Activated T-cell treated with anti-CD3 and anti-CD28 coated beads for 24 hours (primary cell): ENCODE measurements around the gene MS4A15.

Experiments
- DNase-seq: peaks from one replicate; pipeline ENCODE4 v3.0.0-alpha.2; 2020; ENCODE audit warnings: low read depth

The MS4A15 gene

GRCh38 chr11:60777572-60777971 is 20.9 kb downstream of the MS4A15 start:
- no peak for DNase-seq

- DNase-seq: no peak
These were observed 23.4 kb downstream of the MS4A15 start for GRCh38 chr11:60780065-60780464.

DNA sequence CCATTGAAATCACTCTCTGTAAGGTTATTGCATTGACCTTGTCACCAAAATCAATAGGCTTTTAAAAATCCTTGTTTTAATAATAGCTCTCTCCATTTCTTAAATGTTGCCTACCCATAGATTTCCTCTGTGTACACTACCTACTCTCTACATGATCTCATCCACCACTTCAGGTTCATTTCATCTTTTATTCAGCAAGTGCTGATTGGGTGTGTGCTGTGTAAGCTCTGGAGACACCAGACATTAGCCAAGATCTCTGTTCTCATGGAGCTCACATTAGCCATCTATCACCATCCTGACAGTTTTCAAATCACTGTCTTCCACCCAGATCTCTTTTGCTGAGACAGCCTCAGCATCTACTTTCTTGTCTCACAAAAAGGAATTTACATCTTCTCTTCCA is 24.1 kb downstream of the MS4A15 start:
- no peak for DNase-seq

- DNase-seq: no peak
These were observed 24.8 kb downstream of the MS4A15 start for GRCh38 chr11:60781286-60781980.

DNA sequence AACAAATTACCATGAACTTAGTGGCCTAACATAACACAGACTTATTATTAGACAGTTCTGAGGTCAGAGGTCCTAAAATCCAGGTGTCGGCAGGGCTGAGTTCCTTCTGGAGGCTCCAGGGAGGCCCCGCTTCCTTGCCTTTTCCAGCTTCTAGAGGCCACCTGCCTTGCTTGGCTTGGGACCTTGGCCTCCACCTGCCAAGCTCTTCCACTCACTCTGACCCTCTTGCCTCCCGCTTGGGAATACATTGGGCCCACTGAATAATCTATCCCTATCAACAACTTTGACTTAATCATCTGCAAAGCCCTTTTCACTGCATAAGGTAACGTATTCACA is 25.3 kb downstream of the MS4A15 start:
- DNase-seq: no peak

DNA sequence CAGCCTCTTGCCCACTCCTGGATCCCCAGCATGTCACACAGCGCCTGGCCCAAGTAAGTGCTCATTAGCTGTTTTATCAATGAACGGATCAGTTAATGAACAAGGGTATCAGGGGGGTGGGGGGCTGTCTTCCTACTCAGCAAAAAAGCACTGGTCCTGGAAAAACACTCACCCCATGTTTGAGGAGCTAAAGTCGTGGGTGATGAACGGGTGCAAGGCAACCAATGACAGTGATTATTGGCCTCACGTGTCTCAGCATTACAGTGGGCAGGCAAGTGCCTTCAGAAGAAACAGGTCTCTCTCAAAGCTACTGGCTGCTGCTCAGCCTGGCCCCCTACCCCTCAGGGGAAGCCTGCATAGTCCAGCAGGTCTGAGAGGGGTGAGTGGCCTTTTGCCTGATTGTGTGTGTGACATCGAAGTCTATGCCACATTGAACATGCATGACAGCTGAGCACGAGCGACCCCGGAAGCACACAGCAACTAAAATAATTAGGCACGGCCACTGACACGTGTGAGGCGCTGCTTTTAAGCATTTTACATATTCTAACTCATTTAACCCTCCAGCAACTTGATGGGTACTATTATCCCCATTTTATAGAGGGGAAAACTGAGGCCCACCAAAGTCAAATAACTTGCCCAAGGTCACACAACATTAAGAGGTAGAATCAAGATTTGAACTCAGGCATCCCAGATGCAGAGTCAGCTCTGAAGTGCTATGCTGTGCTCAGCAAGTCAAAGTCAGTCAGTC is 25.9 kb downstream of the MS4A15 start:
- DNase-seq: no peak

DNA sequence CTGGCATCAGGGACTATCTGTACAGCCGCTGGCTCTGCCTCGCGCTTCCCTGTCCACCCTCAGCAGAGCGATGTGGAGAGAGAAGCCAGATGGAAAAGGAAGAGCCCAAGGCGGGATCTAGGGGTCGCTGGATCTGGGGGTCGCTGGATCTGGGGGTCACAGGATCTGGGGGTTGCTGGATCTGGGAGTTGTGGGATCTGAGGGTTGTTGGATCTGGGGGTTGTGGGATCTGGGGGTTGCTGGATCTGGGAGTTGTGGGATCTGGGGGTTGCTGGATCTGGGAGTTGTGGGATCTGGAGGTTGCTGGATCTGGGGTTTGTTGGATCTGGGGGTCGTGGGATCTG is 26.4 kb downstream of the MS4A15 start:
- no peak for DNase-seq

DNA sequence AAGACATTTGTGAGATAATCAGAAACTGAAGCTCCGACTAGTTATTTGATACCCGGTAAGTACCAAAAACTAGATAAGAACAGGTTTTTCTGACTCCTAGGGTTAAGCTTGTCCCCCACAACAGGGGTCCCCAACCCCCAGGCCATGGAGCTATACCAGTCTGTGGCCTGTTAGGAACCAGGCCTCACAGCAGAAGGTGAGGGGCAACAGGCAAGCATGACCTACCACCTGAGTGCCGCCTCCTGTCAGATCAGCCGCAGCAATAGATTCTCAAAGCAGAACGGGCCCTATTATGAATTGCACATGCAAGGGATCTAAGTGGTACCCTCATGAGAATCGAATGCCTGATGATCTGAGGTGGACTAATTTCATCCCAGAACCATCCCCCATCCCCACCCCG is 27.2 kb downstream of the MS4A15 start:
- DNase-seq: no peak

GRCh38 chr11:60785136-60785535 is 28.5 kb downstream of the MS4A15 start, which contains the start of gene MS4A10:
Gene MS4A10 (plus strand): TSS chr11:60785333. CDS start chr11:60790336, 5,003 bp downstream.
- DNase-seq: no peak

DNA sequence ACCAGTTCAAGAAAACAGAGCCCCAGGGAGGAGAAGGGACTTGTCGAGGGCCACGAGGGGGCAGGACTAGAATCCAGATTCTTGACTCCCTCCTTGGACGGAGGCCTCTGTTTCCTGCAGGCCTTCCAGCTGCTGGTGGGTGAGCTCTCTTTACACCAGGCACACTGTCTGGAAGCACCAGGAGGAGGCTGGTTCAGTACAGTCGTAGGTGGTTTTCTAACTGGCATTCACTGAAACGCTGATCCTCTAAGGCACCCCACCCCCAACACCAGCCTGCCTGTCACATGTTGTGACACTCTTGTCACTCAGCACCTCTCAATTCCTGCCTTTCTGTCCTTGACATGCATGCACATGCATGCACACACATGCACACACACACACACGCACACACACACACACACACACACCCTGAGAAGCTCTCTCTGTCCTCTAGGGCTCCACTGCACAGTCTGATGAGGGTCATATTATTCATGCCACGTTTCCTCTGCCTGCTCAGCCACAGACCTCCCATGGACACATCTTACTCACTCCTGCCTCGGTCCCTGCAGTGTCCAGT is 29.2 kb downstream of the MS4A15 start:
- no peak for DNase-seq

GRCh38 chr11:60786811-60787567 is 30.3 kb downstream of the MS4A15 start:
- DNase-seq: no peak

GRCh38 chr11:60788401-60789125 is 31.9 kb downstream of the MS4A15 start:
- no peak for DNase-seq

GRCh38 chr11:60790726-60791125 is 34.1 kb downstream of the MS4A15 start:
- DNase-seq: no peak

DNA sequence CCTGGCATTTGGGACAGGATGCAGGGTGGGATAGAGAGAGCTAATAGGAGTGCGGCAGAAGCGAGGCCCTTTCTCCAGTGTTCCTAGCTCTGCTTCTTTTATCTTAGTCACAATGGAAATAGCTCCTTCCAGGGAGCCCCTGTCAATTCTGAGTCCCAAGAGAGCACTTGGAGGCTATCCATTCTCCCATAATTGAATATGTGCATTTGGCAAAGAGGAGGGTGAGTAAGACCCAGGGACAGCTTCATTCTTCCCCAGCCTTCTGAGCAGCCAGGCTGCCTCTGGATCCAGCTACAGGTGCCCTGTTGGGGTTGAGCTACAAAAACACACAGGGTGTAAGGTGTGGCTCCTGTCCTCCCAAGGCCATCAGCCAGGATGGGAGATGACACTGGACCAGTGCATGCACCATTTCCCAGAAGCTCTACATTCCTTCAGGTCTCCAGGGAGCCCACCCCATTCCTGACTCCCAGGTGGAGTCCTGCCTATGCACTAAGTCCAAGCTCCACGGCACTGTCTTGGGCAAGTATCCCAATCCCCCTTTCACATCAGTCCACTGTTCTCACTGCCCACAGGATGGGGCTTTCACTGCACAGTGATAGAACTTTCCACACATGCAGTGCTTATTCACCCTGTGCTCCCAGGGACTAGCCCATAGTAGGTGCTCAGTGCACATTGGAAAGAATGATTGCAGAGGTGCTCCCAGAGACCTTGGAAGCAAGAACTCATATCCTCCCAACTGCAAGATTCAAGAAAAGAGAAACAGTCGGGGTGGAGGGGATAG is 34.7 kb downstream of the MS4A15 start:
- DNase-seq: no peak

GRCh38 chr11:60792521-60792920 is 35.9 kb downstream of the MS4A15 start:
- no peak for DNase-seq

GRCh38 chr11:60795291-60795690 is 38.6 kb downstream of the MS4A15 start:
- no peak for DNase-seq

- DNase-seq: no peak
These were observed 41.4 kb downstream of the MS4A15 start for GRCh38 chr11:60797846-60798630.

DNA sequence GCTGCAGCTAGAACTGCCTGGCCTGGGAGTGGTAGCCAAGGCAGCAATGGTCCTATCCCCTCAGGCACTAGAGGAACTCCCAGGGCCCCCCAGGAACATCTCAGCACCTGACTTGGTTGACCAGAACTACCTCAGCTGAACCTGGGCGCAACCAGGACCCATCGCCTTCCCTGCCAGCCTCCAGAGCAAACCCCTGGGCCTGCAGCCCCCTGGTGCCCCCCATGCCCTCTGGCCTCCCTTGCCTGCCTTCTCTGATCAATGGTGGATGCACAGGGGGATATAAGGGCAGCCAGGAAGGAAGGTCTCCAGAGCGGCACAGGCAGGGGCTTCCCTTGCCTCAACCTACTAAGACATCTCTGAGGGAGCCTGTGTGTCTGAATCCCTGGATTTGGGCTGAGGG is 42.0 kb downstream of the MS4A15 start:
- DNase-seq: no peak

DNA sequence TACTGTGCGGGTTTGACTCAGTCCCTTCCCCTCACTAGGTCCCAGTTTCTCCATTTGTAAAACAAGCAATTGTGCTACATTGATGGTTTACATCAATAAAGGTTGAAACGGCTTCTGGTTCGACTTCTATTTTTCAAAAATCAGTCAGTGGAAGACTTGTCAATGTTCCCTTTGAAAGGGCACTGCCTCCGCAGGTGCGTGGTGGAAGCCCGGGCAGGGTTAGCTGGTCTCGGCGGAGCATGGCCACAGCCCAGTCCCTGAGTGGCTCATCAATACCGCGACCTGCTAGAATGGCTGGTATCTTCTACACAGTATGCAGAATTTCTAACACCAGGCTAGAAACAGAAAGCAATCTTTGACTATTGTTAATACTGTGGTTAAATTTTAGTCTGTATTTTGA is 44.5 kb downstream of the MS4A15 start:
- no peak for DNase-seq

DNA sequence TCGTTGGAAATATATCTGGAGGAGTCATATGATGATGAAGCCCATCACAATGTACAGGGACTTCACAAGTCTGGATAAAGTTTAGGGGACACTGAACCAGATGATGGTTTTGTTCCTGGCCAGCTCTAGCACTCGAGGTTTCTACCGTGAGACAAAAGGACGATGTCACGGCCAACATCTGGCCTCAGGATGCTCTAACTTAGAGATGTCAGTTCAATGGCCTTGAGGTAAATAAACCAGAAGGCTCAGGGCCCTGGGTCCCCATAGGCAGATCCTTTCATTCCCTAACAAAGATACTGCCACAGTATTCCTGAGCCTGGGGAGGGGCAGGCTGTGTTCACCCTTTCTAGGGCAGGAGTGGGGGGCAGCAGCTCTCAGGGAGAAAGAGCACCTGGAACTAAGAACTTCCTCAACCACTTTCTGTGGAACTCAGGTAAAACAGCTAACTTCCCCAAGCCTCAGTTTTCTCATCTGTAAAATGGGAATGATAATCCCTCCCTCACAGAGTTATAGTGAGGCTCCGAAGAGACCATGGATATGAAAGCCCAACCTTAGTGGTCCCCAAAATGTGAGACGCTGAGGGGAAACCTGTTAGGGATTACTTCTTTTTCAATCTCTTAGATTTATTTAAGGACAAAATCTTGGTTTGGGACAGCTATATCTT is 46.7 kb downstream of the MS4A15 start:
- DNase-seq: no peak
